ENCODE measurements around the gene LPAR6.

DNA sequence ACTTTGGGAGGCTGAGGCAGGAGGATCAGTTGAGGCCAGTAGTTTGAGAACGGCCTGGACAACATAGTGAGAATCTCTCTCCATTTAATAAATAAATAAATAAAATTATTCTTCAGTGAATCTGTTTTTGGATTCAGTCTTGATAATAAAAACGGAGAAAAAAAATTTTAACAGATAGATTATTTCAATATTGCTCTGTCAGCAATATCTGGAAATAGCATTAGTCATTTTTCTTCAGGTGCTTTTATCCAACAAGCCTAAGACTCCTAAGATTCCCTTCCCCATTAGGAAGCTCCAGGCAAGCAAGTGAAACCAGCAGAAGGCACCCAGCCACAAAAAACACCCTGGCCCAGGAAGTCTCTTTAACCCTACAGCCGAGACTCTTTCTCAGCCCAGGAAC lies 21.3 kb upstream of the LPAR6 start:
- TF ChIP-seq SP1 (IDR thresholded peaks at IDR 0.05) (no peak), ZNF384 (IDR thresholded peaks at IDR 0.05) (no peak), SUZ12 (IDR thresholded peaks at IDR 0.05) (no peak), FOXM1 (IDR thresholded peaks at IDR 0.05; ENCODE audit: borderline replicate concordance) (no peak), LEF1 (IDR thresholded peaks at IDR 0.05; ENCODE audit: borderline replicate concordance) (no peak), HDGF (IDR thresholded peaks at IDR 0.05; ENCODE audit: borderline replicate concordance) (no peak), FOXK2 (IDR thresholded peaks at IDR 0.05) (no peak), NFRKB (IDR thresholded peaks at IDR 0.05) (no peak), ELF4 (IDR thresholded peaks at IDR 0.05) (no peak), ARNT (IDR thresholded peaks at IDR 0.05) (no peak), BHLHE40 (IDR thresholded peaks at IDR 0.05; ENCODE audit: borderline replicate concordance) (no peak), L3MBTL2 (conservative IDR thresholded peaks at IDR 0.05) (no peak), FOXA1 (IDR thresholded peaks at IDR 0.05) (no peak)

All from HEK293T (cell line).